ENCODE data around the gene USP32. TPM values are rescaled to one million over a fixed set of nuclear protein-coding genes. Genes with fewer than 3 reads are reported as not detected.

Gene USP32
- total and polyA plus RNA-seq, 10 of the 15 experiments (the other 5 are each of a cell fraction or from before 2014, with no cell fraction given), result 7.8 to 37.3 (median 25.5) TPM

DNA sequence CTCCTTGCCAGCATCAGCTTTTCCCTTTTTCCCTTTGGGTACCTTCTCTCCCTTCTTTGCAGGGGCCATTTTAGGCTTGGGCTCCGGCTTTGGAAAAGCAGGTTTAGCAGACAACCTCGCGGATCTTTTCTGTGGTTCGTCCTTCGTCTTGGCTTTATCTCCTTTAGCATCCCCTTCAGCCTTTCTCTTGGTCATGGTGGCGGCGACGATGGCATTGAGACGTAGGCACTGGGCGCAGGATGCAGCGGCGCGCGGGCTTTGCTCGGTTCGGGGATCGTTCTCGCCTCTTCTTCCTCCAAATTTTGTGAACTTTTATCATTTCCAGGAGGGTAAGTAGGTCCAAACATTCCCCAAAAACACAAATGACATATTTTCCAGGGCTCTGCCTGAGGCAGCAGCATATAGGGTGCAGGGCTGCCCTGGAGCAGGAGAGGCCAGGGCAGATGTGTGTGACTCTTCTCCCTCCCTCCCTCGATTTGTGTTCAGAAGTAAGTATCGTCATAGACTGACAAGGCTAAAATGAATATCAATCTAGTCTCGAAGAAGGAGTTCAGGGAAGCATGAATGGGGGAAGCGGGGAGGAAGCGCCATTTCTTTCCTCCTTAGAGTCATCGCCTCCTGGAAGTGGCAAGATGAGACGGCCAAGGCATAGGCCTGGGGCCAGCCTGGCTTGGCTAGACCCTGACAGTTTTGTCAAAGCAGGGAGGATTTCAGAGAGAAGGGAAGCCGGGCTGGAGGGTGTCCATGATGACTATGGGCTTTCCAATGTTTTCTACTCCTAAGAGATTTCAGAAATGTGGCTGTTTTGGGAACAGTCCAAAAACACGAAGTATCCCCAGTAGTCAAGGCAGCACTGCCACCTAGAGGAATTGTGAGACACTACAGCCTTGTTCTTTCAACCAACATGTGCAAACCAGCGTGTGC is 43.6 kb upstream of the USP32 start:
- BruUV-seq (replicated peaks), result no TSS peak
- TF ChIP-seq, protein P1, sequence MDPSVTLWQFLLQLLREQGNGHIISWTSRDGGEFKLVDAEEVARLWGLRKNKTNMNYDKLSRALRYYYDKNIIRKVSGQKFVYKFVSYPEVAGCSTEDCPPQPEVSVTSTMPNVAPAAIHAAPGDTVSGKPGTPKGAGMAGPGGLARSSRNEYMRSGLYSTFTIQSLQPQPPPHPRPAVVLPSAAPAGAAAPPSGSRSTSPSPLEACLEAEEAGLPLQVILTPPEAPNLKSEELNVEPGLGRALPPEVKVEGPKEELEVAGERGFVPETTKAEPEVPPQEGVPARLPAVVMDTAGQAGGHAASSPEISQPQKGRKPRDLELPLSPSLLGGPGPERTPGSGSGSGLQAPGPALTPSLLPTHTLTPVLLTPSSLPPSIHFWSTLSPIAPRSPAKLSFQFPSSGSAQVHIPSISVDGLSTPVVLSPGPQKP (IDR thresholded peaks at IDR 0.05; ENCODE audit: low read depth, low read length), result no peak
- TF ChIP-seq KDM1A (IDR thresholded peaks at IDR 0.05; ENCODE audit: borderline replicate concordance) (no peak), MYB (IDR thresholded peaks at IDR 0.05; ENCODE audit: borderline replicate concordance, low read depth, low read length) (no peak), IRF4 (IDR thresholded peaks at IDR 0.05; ENCODE audit: low read depth, low read length) (0 out of 2 replicates have a peak, but pooled peaks have one; percentile 29), POLR2AphosphoS2 (IDR thresholded peaks at IDR 0.05; ENCODE audit: low read depth, low read length) (no peak), WRNIP1 (IDR thresholded peaks at IDR 0.05; ENCODE audit: borderline replicate concordance, low read depth, low read length) (0 out of 2 replicates have a peak, but pooled peaks have one; percentile 61), ZNF274 (IDR thresholded peaks at IDR 0.05; ENCODE audit: insufficient read depth, insufficient read length) (no peak), IKZF1 (conservative IDR thresholded peaks at IDR 0.05) (0 out of 2 replicates have a peak, but pooled peaks have one; percentile 22), RAD21 (IDR thresholded peaks at IDR 0.05; ENCODE audit: insufficient read depth, low read depth, low read length) (peak; percentile 94), ZBED1 (IDR thresholded peaks at IDR 0.05; ENCODE audit: borderline replicate concordance) (no peak), CBFB (IDR thresholded peaks at IDR 0.05; ENCODE audit: low read depth) (no peak), NFIC (IDR thresholded peaks at IDR 0.05; ENCODE audit: low read depth, low read length) (no peak), MTA2 (IDR thresholded peaks at IDR 0.05; ENCODE audit: low read depth) (no peak), RB1 (IDR thresholded peaks at IDR 0.05; ENCODE audit: borderline replicate concordance) (no peak), ZNF207 (IDR thresholded peaks at IDR 0.05; ENCODE audit: borderline replicate concordance) (no peak), HDAC2 (IDR thresholded peaks at IDR 0.05) (no peak), TAF1 (IDR thresholded peaks at IDR 0.05; ENCODE audit: borderline replicate concordance, low read depth, low read length) (no peak)
- TF ChIP-seq, protein P2, sequence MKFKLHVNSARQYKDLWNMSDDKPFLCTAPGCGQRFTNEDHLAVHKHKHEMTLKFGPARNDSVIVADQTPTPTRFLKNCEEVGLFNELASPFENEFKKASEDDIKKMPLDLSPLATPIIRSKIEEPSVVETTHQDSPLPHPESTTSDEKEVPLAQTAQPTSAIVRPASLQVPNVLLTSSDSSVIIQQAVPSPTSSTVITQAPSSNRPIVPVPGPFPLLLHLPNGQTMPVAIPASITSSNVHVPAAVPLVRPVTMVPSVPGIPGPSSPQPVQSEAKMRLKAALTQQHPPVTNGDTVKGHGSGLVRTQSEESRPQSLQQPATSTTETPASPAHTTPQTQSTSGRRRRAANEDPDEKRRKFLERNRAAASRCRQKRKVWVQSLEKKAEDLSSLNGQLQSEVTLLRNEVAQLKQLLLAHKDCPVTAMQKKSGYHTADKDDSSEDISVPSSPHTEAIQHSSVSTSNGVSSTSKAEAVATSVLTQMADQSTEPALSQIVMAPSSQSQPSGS (IDR thresholded peaks at IDR 0.05; ENCODE audit: low read length), result no peak
- TF ChIP-seq, protein P3, sequence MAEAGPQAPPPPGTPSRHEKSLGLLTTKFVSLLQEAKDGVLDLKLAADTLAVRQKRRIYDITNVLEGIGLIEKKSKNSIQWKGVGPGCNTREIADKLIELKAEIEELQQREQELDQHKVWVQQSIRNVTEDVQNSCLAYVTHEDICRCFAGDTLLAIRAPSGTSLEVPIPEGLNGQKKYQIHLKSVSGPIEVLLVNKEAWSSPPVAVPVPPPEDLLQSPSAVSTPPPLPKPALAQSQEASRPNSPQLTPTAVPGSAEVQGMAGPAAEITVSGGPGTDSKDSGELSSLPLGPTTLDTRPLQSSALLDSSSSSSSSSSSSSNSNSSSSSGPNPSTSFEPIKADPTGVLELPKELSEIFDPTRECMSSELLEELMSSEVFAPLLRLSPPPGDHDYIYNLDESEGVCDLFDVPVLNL (IDR thresholded peaks at IDR 0.05; ENCODE audit: low read depth, low read length), result no peak
- TF ChIP-seq, protein P4, sequence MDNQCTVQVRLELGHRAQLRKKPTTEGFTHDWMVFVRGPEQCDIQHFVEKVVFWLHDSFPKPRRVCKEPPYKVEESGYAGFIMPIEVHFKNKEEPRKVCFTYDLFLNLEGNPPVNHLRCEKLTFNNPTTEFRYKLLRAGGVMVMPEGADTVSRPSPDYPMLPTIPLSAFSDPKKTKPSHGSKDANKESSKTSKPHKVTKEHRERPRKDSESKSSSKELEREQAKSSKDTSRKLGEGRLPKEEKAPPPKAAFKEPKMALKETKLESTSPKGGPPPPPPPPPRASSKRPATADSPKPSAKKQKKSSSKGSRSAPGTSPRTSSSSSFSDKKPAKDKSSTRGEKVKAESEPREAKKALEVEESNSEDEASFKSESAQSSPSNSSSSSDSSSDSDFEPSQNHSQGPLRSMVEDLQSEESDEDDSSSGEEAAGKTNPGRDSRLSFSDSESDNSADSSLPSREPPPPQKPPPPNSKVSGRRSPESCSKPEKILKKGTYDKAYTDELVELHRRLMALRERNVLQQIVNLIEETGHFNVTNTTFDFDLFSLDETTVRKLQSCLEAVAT (IDR thresholded peaks at IDR 0.05), result no peak

More for the DNA sequence above, 43.6 kb upstream of the USP32 start:
- no peak overlapping the region for H3K9ac ChIP-seq (ENCODE audit: control insufficient read depth, insufficient read depth, low read length)
- no peak overlapping the region for H3K4me2 ChIP-seq (ENCODE audit: control insufficient read depth, insufficient read depth)
- in situ Hi-C loops (cut with MboI) (no loop called here), intact Hi-C loops (cut with micrococcal nuclease; ENCODE audit: unreplicated experiment) (loop anchor here (1.0 to 2.0 kb wide), 2 partner anchors 203 to 292 kb away; no protein-coding TSS in a partner anchor)
- POLR2A ChIA-PET, result no interaction called here
- WGBS (ENCODE audit: insufficient coverage, insufficient replicate concordance, low lambda C conversion rate, missing lambda C conversion rate), result 73% methylated on average over 28 of the region's 28 CpGs
- no peak overlapping the region for H2AFZ ChIP-seq (ENCODE audit: control insufficient read depth, low read depth, low read length)
- H3K36me3 ChIP-seq (ENCODE audit: control insufficient read depth in 2 of 2, insufficient read depth in 2 of 2, low read length in 1 of 2), result no peaks in the 10 kb centered on the region
- H3K27ac ChIP-seq (ENCODE audit: control insufficient read depth, insufficient read depth), result no peak overlapping the region
- SMC1A ChIA-PET (ENCODE audit: uncharacterized antibody, unreplicated experiment), result interaction anchor here (0.7 kb wide), 1 partner anchor 204 kb away, joined by 3 read pairs; no protein-coding TSS in a partner anchor
- H4K20me1 ChIP-seq (ENCODE audit: control insufficient read depth, insufficient read depth), result no peaks in the 10 kb centered on the region
- H3K4me3 ChIP-seq, result no peak overlapping the region
- no peaks in the 10 kb centered on the region for H3K79me2 ChIP-seq (ENCODE audit: control insufficient read depth, insufficient read depth, low read length)
- RAD21 ChIA-PET (ENCODE audit: unreplicated experiment), result no interaction called here
- peaks cover 3% of the 10 kb centered on the region; the same call in 2 of the 3 replicates for H3K9me3 ChIP-seq (replicated peaks; ENCODE audit: control insufficient read depth, insufficient read depth, low read length)
- FAIRE-seq, result peak; percentile 75
- H3K27me3 ChIP-seq (replicated peaks in 1 of 2; ENCODE audit: control insufficient read depth in 2 of 2, insufficient read depth in 2 of 2, low read length in 1 of 2), result no peaks in the 10 kb centered on the region
- peak; percentile 31 for DNase-seq (ENCODE audit: low read depth, low spot score)
- H3K4me1 ChIP-seq (ENCODE audit: control insufficient read depth, insufficient read depth, low read length), result peaks cover 13% of the 10 kb centered on the region
- peak; percentile 79 for ATAC-seq
- CTCF ChIA-PET, result interaction anchor here (0.6 to 2.0 kb wide), 5 partner anchors 204 to 1459 kb away, joined by 4 to 7 read pairs (median 5); no protein-coding TSS in a partner anchor

Measured in GM12878 (cell line).